Left lung (tissue), 10 donors: Measurements from ENCODE around the gene C2orf78. TPM values are rescaled to one million over a fixed set of nuclear protein-coding genes. Genes with fewer than 3 reads are reported as not detected.

Experiments
- ATAC-seq: fragments of 200-7000 bp; cut with Tn5 transposase; one replicate; pipeline ENCODE4 v1.9.1; 2020; ENCODE audit warnings: moderate library complexity
- DNase-seq, 4 donors: peaks; one replicate each; pipeline ENCODE4 v3.0.0-alpha.2; 2013 to 2020
- H3K27ac ChIP-seq, 2 donors: fragments of 200-600 bp; sonication (generic) in 1 of 2; one replicate each; pipeline versions ENCODE4 v1.5.0 to v1.8.0; 2020 to 2021
- H3K27me3 ChIP-seq, 2 donors: fragments of 200-600 bp; sonication (generic) in 1 of 2; one replicate each; pipeline versions ENCODE4 v1.5.0 to v1.8.0; 2020 to 2021
- H3K36me3 ChIP-seq, 2 donors: fragments of 200-600 bp; sonication (generic) in 1 of 2; one replicate each; pipeline versions ENCODE4 v1.5.0 to v1.8.0; 2020 to 2021
- H3K4me1 ChIP-seq, 2 donors: fragments of 200-600 bp; one replicate each; pipeline ENCODE4 v1.8.0; 2021
- H3K4me3 ChIP-seq, 2 donors: fragments of 200-600 bp; sonication (generic) in 1 of 2; one replicate each; pipeline versions ENCODE4 v1.5.0 to v1.8.0; 2020 to 2021; ENCODE audit warnings: mild to moderate bottlenecking in 1 of 2
- H3K9me3 ChIP-seq, 2 donors: fragments of 200-600 bp; sonication (generic) in 1 of 2; one replicate each; pipeline versions ENCODE4 v1.5.0 to v1.8.0; 2020 to 2021
- CTCF ChIP-seq, 2 donors: fragments of 200-600 bp; sonication (generic) in 1 of 2; IDR thresholded peaks; one replicate each; pipeline versions ENCODE4 v1.5.0 to v1.8.0; 2021; ENCODE audit warnings: antibody characterized with exemption in 2 of 2
- intact Hi-C, 2 donors: fragments of 100-400 bp; cut with DNase I; formaldehyde crosslinking; loops; one replicate each; pipeline versions ENCODE4 v1.11.2 to v1.14.2; 2022
- polyA plus RNA-seq, 6 donors: library from polyadenylated mRNA; unstranded; fragments of 120-200 nt; gene quantifications; one replicate each; pipeline ENCODE4 v1.2.1, GENCODE V29; 2013; ENCODE audit not compliant: insufficient read length in 6 of 6
- total RNA-seq, 2 donors: library from RNA; stranded (reverse); fragmentation: NEBNext Ultra II Directional; extraction: Animal tissue kit (Norgen Biotek cat#: 25700); gene quantifications; one replicate each; pipeline ENCODE4 v1.2.1, GENCODE V29; 2021
- donor health status: DM: no; HTN: yes; CAD: no.
- donor health status: DM: no; HTN: no; CAD: no.

The C2orf78 gene
- total and polyA plus RNA-seq, 8 donors, result not detected

GRCh38 chr2:73841912-73842738 lies 58.1 kb downstream of the C2orf78 start:
- H3K27ac ChIP-seq, result no peak overlapping the region
- H3K36me3 ChIP-seq, result peaks cover 4 to 39% of the 10 kb centered on the region in 2 donors
- no peaks in the 10 kb centered on the region for H3K9me3 ChIP-seq
- no peak for TF ChIP-seq CTCF (IDR thresholded peaks at IDR 0.05)
- H3K27me3 ChIP-seq, result no peaks in the 10 kb centered on the region
- intact Hi-C loops, result no loop called here
- no peak for ATAC-seq
- peaks cover 0 to 13% of the 10 kb centered on the region in 2 donors for H3K4me1 ChIP-seq
- DNase-seq, result no peak
- no peak overlapping the region for H3K4me3 ChIP-seq

GRCh38 chr2:73842739-73843019 lies 58.7 kb downstream of the C2orf78 start:
- H3K27ac ChIP-seq, result no peak overlapping the region

GRCh38 chr2:73844087-73844486 lies 60.1 kb downstream of the C2orf78 start:
- no peak for ATAC-seq

More at GRCh38 chr2:73842739-73843019, 58.7 kb downstream of the C2orf78 start:
- intact Hi-C loops, result no loop called here
- no peaks in the 10 kb centered on the region for H3K9me3 ChIP-seq
- H3K36me3 ChIP-seq, result peaks cover 4 to 45% of the 10 kb centered on the region in 2 donors
- DNase-seq, result no peak
- no peak overlapping the region for H3K4me3 ChIP-seq
- peaks cover 0 to 12% of the 10 kb centered on the region in 2 donors for H3K4me1 ChIP-seq
- no peak for ATAC-seq
- H3K27me3 ChIP-seq, result no peaks in the 10 kb centered on the region
- no peak for TF ChIP-seq CTCF (IDR thresholded peaks at IDR 0.05)

GRCh38 chr2:73850009-73850408 lies 66.0 kb downstream of the C2orf78 start:
- ATAC-seq (no peak), DNase-seq (no peak)
- Histone ChIP-seq H3K27me3 (no peaks in the 10 kb centered on the region), H3K4me3 (no peak overlapping the region), H3K27ac (no peak overlapping the region), H3K4me1 (peaks cover 0 to 8% of the 10 kb centered on the region in 2 donors), H3K9me3 (no peaks in the 10 kb centered on the region), H3K36me3 (peaks cover 0 to 97% of the 10 kb centered on the region in 2 donors)
- no peak for TF ChIP-seq CTCF (IDR thresholded peaks at IDR 0.05)
- intact Hi-C loops, result no loop called here

More at GRCh38 chr2:73844087-73844486, 60.1 kb downstream of the C2orf78 start:
- Histone ChIP-seq H3K4me3 (no peak overlapping the region), H3K4me1 (no peaks in the 10 kb centered on the region), H3K27ac (no peak overlapping the region), H3K9me3 (no peaks in the 10 kb centered on the region), H3K27me3 (no peaks in the 10 kb centered on the region), H3K36me3 (peaks cover 4 to 59% of the 10 kb centered on the region in 2 donors)
- DNase-seq, result no peak
- intact Hi-C loops, result no loop called here
- no peak for TF ChIP-seq CTCF (IDR thresholded peaks at IDR 0.05)

- intact Hi-C loops, result no loop called here
- DNase-seq (no peak), ATAC-seq (no peak)
- H3K4me1 ChIP-seq, result peaks cover 0 to 8% of the 10 kb centered on the region in 2 donors
- H3K27me3 ChIP-seq, result no peaks in the 10 kb centered on the region
- H3K4me3 ChIP-seq, result no peak overlapping the region
- peaks cover 0 to 97% of the 10 kb centered on the region in 2 donors for H3K36me3 ChIP-seq
- H3K27ac ChIP-seq, result no peak overlapping the region
- no peak for TF ChIP-seq CTCF (IDR thresholded peaks at IDR 0.05)
- no peaks in the 10 kb centered on the region for H3K9me3 ChIP-seq
These were observed 67.3 kb downstream of the C2orf78 start for GRCh38 chr2:73851274-73851673.
